NOMO-1 (cell line): ENCODE measurements around the gene SLC6A1.
A peak's percentile ranks its signal among the peaks of the same experiment; 100 is the strongest.

Experiments used
- DNase-seq, 2 experiments: peaks; one replicate each; lab custom pipeline; 2025; ENCODE audit not compliant: unreplicated experiment in 2 of 2; lab: John Stamatoyannopoulos, UW

The SLC6A1 gene

GRCh38 chr3:11015369-11015768 is 22.8 kb downstream of the SLC6A1 start:
- no peak for DNase-seq

- DNase-seq: no peak
These were observed 24.2 kb downstream of the SLC6A1 start for GRCh38 chr3:11016727-11017126.

DNA sequence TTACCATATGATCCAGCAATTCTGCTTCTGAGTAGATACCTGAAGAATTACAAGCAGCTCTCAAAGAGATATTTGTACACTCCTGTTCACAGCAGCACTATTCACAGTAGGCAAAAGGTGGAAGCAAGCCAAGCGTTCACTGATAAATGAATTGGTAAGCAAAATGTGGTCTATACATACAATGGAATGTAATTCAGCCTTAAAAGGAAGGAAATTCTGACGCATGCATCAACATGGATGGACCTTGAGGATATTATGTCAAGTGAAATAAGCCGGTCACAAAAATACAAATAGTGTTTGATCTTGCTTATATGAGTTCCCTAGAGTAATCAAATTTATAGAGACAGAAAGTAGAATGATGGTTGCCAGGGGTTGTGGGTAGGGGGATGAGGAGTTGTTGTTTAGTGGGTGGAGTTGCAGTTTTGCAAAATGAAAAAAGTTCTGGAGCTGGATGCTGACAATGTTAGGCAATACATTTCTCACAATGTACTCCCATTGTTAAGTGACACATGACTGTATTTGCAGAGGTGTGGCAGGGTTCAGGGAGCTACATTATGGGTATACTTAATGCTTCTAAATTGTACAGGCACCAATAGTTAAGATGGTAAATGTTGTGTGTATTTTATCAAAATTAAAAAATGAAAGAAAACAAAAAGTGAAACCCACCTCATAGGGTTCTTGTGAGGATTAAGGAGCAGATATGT is 26.7 kb downstream of the SLC6A1 start:
- DNase-seq: no peak

- no peak for DNase-seq
These were observed 28.2 kb downstream of the SLC6A1 start for GRCh38 chr3:11020764-11021163.

- DNase-seq: no peak
These were observed 29.1 kb downstream of the SLC6A1 start for GRCh38 chr3:11021611-11022011.

DNA sequence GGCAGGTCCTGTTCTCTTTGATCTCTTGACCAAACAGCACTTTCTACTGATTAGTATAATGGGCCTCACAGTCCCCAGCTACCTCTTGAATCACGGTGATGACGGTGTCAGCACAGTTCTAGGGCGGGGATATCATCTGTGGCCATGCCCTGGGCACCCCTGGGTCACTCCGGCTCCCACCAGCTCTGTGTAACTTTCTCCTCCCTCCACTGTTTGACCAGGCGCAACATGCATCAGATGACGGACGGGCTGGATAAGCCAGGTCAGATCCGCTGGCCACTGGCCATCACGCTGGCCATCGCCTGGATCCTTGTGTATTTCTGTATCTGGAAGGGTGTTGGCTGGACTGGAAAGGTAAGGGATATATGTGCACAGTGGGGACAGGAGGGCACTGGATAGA is 29.6 kb downstream of the SLC6A1 start:
- DNase-seq: no peak

DNA sequence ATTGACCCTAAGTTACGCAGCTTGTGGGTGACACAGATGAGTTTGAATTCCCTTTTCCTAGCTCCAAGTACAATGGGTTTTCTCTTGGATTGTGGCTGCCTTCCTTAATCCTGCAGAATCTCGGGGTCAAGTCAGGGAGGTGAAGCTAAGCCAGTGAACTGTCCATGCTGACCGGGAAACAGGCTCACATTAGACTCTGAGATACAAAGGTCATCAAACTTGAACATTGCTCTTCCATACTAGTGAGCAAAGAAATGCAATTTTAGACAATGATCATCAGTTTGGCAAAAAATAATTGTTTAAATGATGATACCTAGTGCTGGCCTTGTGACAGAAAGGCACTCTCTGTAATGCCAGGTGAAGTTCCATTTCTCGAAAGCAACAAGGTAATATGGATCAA is 31.6 kb downstream of the SLC6A1 start:
- no peak for DNase-seq

DNA sequence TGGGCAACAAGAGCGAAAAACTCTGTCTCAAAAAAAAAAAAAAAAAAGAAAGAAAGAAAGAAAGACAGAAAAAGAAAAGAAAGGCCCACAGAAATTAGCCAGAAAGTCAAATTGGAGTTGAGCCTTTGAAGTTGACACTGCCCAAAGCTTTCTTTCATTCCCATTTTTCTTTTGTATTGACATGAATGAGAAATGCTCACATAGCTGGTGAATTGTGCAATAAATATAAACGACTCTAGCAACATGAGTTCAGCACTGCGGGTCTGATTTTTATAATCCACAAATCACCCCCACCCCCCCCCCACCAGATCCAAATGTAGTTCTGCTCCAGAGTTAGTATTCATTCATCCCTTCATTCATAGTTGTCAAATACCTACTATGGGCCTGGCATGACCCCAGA is 37.4 kb downstream of the SLC6A1 start:
- no peak for DNase-seq

DNA sequence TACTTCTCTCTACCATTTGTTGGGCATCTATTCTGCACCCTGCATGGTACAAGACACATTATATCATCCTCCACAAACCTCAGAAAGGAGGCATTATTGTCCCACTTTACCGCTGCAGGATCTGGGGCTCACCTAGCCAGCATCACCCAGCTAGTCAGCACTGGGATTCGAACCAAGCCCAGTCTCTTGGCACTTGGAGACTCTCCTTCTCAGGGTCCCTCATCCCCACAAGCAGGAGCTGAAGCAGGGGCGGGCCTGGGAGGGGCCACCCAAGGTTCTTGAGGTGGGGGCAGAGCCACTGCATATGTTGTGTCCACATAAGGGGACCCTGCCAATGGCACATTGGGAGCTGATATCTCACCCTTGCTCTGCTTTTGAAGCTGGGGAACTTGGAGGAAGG is 41.3 kb downstream of the SLC6A1 start:
- no peak for DNase-seq

DNA sequence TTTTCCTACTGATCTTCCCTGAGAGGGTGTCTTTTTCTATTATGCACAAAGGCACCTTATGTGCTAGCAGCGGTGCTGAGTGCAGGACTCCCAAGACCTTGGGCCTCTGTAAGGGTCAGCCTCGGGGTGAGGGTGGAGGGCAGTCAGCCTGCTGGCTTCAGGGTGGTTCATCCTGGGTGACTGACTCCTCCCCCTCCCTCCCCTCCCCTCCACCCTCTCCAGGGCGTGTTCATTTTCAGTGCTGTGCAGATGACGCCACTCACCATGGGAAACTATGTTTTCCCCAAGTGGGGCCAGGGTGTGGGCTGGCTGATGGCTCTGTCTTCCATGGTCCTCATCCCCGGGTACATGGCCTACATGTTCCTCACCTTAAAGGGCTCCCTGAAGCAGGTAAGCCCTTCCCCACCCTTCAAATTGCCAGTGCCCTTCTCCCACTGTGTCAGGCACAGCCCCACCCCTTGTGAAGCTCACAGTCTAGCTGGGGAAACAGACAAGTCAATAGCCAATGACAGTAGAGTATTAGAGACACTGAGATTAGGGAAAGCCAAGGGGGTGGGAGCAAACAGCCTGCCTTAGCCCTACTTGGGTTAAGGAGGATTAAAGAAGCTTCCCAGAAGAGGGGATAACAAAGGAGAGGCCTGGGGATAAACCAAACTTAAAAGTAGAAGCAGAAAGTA is 41.9 kb downstream of the SLC6A1 start:
- no peak for DNase-seq

- DNase-seq: no peak
These were observed 43.4 kb downstream of the SLC6A1 start for GRCh38 chr3:11035757-11036505.

GRCh38 chr3:11037241-11037873 is 44.8 kb downstream of the SLC6A1 start:
- no peak for DNase-seq

GRCh38 chr3:11037976-11038375 is 45.4 kb downstream of the SLC6A1 start:
- DNase-seq: no peak

GRCh38 chr3:11045536-11045935 is 53.0 kb downstream of the SLC6A1 start:
- no peak for DNase-seq

- no peak for DNase-seq
These were observed 55.0 kb downstream of the SLC6A1 start for GRCh38 chr3:11047500-11047899.

DNA sequence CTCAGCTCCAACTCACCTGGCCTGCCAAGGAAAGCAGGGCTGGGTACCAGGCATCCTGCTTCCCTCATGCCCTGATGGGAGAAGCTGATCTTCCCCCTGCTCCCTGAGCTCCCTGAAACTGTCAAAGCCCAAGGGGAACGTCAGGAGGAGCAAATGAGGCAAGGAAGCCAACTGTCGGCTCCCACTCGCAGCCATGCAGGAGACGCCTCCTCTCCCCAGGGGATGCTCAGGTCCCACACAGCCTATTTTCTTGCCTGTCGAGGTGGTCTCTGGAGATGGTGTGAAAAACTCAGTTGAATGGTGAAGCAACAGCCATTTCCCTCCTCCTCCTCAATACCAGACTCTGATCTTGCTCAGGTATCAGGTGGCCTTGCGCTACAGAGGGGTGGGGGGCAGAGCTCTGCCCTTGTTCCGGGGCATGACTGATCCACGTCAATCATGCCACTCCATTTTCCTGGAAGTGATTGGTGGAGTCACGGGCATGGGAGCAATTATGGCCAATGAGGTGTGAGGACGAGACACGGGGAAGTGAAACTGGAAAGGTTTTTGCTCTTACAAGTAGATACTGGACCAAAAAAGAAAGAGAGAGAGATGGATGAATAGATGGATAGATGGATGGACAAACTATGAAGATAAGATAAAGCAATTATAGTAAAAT is 58.2 kb downstream of the SLC6A1 start:
- DNase-seq: peak in 1 of 2 experiments; percentile 11

GRCh38 chr3:11053926-11054503 is 61.5 kb downstream of the SLC6A1 start:
- no peak for DNase-seq

DNA sequence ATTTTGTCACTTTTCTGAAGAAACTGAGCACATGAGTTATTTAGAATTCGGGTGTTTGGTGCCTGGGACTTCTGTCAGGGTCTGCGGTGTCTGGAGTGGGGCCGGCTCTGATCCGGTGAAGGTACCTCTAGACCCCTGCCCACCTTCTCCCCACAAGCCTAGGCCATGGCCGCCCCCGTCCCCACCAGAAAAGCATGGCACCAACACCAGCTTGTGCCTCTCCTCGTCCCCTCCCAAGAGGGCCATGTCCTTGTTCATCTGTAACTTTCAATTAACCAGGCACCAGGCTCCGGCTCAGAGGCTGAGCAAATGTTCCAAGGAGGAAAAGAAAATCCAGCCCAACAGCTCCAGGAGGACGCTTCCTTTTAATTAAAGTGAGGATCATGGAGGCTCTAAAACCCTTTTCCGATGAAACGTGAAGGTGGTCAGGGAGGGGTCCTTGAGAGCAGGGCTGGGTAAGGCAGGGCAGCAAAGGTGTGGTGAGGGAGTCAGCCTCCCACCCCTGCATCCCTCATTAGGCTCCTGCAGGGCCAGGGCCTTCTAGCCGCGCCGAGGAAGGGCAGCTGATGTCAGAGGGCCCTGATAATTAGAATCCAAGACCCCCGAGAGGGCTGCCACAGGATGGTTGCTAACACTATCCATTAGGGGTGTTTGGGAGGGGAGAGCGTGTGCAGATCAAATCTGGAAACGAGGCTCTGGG is 62.3 kb downstream of the SLC6A1 start:
- DNase-seq: no peak

GRCh38 chr3:11055496-11055895 is 62.9 kb downstream of the SLC6A1 start:
- DNase-seq: no peak

- no peak for DNase-seq
These were observed 64.0 kb downstream of the SLC6A1 start for GRCh38 chr3:11056531-11057050.
